HG03342 (cell line): Measurements from ENCODE around the gene DPYSL5.

Source experiments
- ATAC-seq: cut with Tn5 transposase; IDR thresholded peaks from one replicate; pipeline ENCODE4 v1.9.1; 2021; ENCODE audit warnings: mild to moderate bottlenecking, moderate library complexity; ENCODE audit not compliant: unreplicated experiment

Gene DPYSL5

GRCh38 chr2:26986576-26986975, 138.6 kb downstream of the DPYSL5 start:
- ATAC-seq, result no peak

DNA sequence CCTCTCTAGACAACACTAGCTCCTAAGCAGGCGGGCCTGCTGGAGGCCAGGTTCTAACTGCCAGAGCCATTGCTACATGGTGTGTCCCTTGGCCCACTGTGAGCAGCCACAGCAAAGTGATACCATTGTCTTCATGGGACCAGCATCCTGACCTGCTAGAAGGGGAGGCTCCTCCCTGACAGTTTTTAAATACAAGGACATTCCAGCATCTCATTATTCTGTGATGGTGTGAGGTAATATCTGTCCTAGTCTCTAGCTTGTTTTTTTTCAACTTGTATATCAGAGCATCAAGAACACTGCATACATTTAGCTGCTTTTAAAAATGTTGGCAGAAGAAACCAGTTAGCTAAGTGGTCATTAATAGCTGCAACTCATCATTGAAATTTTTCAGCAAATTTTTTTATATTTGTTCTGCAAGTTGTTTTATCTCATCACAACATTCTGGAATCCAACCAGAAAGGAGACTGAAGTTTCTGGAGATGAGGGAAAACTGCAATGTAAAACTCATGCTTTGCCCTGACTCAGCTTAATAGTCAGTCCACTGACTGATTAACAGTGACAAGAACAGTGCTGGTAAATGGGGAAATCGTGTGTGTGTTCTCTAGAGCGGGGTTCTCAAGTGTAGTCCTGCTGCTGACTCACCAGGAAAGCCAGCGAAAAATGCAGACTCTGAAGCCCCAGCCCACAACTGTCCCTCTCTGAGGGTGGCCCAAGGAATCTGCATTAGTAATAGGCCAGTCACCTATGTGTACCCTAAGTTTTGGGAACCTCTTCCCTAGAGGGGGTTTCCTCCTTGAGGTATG, 140.3 kb downstream of the DPYSL5 start:
- ATAC-seq, result no peak

GRCh38 chr2:26989156-26989555, 141.2 kb downstream of the DPYSL5 start:
- no peak for ATAC-seq

DNA sequence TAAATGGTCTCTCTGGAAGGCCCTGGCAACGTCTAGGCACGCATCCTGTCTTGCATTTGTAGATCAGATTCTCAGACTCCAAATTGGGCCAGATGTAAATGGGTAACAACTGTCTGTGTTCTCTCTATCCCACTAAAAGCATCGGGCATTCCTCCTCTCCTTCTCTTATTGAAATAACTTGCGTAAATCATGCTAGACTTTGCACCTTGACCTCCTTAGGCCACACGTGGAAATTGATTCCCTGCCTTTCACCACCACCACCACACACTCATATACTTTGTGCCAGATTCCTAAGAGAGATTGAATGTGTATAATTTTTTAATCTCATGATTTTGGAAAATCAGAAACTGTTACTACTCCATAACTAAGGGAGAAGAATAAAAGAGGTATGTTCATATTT, 143.8 kb downstream of the DPYSL5 start:
- ATAC-seq, result no peak

GRCh38 chr2:26993768-26994167, 145.8 kb downstream of the DPYSL5 start:
- no peak for ATAC-seq

DNA sequence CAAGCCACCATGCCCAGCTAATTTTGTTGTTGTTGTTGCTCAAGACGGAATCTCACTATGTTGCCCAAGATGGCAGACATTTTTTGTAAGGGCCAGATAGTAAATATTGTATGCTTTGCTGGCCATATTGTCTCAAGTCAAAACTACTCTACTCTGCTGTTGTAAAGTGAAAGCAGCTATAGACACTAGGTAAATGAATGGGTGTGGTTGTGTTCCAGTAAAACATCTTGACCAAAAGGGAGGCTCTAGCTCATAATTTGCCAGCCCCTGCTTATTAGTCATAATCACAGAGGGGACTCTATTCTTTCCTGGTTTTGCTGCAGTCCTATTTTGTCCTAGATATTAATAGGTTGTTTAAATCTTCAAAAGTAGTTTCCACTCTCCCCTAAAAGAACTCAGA, 147.1 kb downstream of the DPYSL5 start:
- no peak for ATAC-seq

- no peak for ATAC-seq
Observed at GRCh38 chr2:26997394-26997793, 149.5 kb downstream of the DPYSL5 start.

DNA sequence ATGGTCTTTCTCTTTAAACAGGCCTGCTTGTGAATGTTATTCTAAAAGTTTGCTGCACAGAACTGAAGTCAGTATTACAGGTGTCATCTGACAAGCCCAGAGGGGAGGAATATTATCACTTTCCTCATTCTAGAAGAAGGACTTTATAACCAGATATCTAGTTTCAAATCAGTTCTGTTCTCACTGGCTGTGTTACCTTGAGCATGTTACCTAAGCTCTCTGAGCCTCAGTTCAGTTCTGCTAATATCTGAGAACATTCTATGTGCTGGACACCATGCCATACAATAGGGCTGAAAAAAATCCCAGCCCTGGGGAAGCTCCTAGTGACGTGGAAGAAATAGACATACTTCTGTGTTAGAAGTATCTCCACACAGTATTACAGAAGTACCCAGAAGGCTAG, 150.4 kb downstream of the DPYSL5 start:
- no peak for ATAC-seq
